ENCODE data around the gene CEP78. TPM values are rescaled to one million over a fixed set of nuclear protein-coding genes. Genes with fewer than 3 reads are reported as not detected.

CEP78 gene
- total RNA-seq, 1 donor from 2014 or later: 8.7 TPM

Other genes starting within 250 kb of the CEP78 start
- gene GNAQ, start 204.3 kb upstream of the CEP78 start, total RNA-seq: 24.4 and 33.3 TPM in 2 replicates
- 7.0 and 10.3 TPM in 2 replicates for gene PSAT1, start 61.0 kb downstream of the CEP78 start, total RNA-seq

Data from lung microvascular endothelial cell (primary cell).